Measurements from ENCODE around the gene SIVA1. TPM values are rescaled to one million over a fixed set of nuclear protein-coding genes. Genes with fewer than 3 reads are reported as not detected.

Gene SIVA1
- total RNA-seq, 2 donors from 2014 or later, result 111 to 130 TPM

DNA sequence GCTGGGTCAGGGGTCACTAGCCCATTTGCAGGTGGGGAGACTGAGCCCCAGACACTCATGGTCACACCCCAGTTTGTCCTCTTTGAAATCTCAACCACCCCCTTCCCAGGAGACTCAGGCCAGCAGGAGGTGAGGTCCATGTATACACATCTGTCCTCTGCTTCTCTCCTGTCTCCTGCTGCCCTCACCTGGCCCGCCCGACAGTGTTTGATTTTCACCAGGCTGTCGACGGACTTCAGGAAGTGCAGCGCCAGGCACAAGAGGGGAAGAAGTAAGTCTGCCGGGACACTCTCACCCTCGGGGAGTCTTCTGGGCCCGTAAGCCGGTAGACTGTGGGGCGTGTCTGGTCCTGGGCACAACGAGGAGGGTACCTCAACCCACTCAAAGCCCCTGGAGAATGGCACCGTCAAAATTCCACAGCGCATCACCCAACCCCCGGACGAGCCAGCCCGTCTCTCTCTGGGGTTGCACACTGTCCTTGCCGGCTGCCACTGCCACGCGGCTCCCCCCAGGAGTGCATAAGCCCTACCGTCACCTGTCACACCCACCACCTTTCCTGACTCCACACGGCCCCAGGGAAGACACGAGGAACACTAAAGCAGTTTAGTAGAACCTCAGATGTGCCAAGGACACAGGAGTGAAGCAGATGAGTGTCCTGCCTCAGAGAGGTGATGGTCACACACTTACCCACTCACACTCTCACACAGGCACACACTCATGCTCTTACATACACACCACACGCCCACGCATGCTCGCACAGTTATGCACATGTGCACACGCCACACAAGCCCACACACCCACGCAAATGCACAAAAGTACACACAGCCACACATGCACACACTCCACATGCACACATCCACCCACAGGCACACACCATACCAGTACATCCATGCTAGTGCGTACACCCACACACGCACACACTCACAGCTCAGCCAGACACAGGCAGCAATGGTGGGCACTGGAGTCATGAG, 13.1 kb upstream of the SIVA1 start:
- no peak for TF ChIP-seq POLR2A (IDR thresholded peaks at IDR 0.05)
- TF ChIP-seq, protein P1, sequence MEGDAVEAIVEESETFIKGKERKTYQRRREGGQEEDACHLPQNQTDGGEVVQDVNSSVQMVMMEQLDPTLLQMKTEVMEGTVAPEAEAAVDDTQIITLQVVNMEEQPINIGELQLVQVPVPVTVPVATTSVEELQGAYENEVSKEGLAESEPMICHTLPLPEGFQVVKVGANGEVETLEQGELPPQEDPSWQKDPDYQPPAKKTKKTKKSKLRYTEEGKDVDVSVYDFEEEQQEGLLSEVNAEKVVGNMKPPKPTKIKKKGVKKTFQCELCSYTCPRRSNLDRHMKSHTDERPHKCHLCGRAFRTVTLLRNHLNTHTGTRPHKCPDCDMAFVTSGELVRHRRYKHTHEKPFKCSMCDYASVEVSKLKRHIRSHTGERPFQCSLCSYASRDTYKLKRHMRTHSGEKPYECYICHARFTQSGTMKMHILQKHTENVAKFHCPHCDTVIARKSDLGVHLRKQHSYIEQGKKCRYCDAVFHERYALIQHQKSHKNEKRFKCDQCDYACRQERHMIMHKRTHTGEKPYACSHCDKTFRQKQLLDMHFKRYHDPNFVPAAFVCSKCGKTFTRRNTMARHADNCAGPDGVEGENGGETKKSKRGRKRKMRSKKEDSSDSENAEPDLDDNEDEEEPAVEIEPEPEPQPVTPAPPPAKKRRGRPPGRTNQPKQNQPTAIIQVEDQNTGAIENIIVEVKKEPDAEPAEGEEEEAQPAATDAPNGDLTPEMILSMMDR (IDR thresholded peaks at IDR 0.05), result no peak
- Histone ChIP-seq H3K9me3 (no peaks in the 10 kb centered on the region), H3K36me3 (replicated peaks in 1 of 2; ENCODE audit: insufficient read depth in 1 of 2, low read depth in 2 of 2) (no peaks in the 10 kb centered on the region), H3K27me3 (no peaks in the 10 kb centered on the region), H3K4me1 (peaks cover 6% of the 10 kb centered on the region), H3K27ac (no peak overlapping the region), H3K4me3 (no peak overlapping the region)
- DNase-seq, result no peak
- ATAC-seq, result no peak
- WGBS, 2 donors, result 88 to 91% methylated on average over 22 to 29 of the region's 29 CpGs
- intact Hi-C loops (cut with DNase I), result no loop called here

DNA sequence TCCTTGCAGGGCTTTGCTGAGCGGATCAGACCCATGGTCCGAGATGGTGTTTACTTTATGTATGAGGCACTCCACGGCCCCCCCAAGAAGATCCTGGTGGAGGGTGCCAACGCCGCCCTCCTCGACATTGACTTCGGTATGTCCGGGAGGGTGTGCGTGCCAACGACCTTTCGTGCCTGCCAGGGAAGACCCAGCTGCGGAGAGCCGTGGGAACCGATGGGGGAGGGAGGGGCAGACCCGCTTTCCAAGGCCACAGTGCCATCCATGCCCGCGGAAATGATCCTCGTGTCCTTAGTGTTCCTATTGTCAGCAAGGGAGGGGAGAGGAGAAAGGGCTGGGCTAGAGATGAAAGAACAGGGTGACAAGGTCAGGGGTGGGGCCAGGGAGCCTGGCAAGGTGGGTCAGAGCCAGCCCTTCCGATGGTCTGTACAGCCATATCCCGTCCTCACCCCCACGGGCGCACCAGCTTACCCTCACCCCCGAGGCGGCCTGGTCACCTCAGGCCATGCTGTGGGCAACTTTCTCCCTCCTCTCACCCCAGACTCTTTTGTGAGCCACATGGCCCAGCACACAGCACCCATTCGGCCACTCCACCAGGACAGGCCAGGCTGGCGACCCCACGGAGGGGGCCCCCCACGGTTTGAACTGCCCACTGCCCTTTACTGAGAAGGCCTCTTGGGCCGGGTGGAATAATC, 11.7 kb upstream of the SIVA1 start:
- 91% methylated on average over 26 to 29 of the region's 29 CpGs for WGBS, 2 donors
- Histone ChIP-seq H3K9me3 (no peaks in the 10 kb centered on the region), H3K4me3 (no peak overlapping the region), H3K27me3 (no peaks in the 10 kb centered on the region), H3K27ac (no peak overlapping the region), H3K36me3 (replicated peaks in 1 of 2; ENCODE audit: insufficient read depth in 1 of 2, low read depth in 2 of 2) (no peaks in the 10 kb centered on the region), H3K4me1 (peaks cover 3% of the 10 kb centered on the region)
- ATAC-seq (no peak), DNase-seq (no peak)
- TF ChIP-seq POLR2A (IDR thresholded peaks at IDR 0.05), result no peak
- TF ChIP-seq, protein P1 (IDR thresholded peaks at IDR 0.05), result no peak
- intact Hi-C loops (cut with DNase I), result no loop called here

DNA sequence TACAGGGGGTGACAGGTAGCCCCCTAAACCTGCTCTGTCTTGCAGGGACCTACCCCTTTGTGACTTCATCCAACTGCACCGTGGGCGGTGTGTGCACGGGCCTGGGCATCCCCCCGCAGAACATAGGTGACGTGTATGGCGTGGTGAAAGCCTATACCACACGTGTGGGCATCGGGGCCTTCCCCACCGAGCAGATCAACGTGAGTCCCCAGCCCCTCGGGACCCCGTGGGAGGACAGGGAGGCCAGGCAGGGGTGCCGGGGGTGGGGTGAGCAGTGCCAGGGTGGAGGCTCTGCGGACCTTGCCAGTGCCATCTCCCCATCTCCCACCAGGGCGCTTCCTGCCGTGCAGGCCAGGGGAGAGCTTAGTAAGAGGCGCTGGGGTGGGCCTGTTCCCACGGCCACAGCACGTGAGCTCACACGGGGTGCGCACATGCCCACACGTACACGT, 11.1 kb upstream of the SIVA1 start:
- intact Hi-C loops (cut with DNase I), result no loop called here
- ATAC-seq (no peak), DNase-seq (no peak)
- H3K27me3 ChIP-seq, result no peaks in the 10 kb centered on the region
- no peaks in the 10 kb centered on the region for H3K9me3 ChIP-seq
- WGBS, 2 donors, result 87 to 100% methylated on average over 3 to 22 of the region's 23 CpGs
- TF ChIP-seq, protein P1 (IDR thresholded peaks at IDR 0.05), result no peak
- no peak for TF ChIP-seq POLR2A (IDR thresholded peaks at IDR 0.05)
- no peak overlapping the region for H3K27ac ChIP-seq
- H3K4me3 ChIP-seq, result no peak overlapping the region
- no peaks in the 10 kb centered on the region for H3K36me3 ChIP-seq (replicated peaks in 1 of 2; ENCODE audit: insufficient read depth in 1 of 2, low read depth in 2 of 2)
- peaks cover 9% of the 10 kb centered on the region for H3K4me1 ChIP-seq

DNA sequence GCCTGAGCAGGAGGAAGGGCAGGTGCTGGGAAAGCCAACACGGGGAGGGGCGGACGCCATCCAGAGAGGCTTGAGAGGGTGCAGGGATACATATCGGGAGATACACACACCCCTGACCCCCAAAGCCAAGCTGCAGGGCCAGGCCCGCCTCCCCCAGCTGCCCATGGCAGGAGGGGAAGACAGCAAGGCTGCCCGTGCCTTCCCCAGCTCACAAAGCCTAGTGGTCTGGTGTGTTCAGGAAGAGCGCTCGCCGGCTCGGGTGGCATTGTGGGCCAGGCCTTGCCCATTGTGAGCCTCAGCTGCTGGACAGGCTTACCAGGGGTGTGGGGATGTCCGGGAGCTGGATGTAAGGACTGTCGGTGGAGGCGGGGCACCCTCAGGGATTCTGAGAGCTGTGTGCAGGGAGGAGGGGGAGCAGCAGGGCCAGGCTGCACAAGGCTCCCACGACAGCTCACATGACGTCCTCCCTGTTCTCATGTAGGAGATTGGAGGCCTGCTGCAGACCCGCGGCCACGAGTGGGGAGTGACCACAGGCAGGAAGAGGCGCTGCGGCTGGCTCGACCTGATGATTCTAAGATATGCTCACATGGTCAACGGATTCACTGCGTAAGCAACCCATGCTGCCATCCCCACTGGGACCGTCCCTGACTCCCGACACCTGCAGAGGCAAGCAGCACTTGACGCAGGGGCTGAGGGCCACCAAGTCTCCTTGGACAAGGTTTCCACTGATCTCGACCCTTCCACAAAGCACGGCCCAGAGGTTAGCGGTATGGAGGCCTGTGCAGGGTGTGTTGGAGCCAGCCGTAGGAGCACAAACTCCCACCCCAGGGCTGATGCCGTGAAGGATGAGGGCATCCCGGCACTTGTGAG, 10.1 kb upstream of the SIVA1 start:
- no peaks in the 10 kb centered on the region for H3K27me3 ChIP-seq
- DNase-seq, result no peak
- H3K36me3 ChIP-seq (replicated peaks in 1 of 2; ENCODE audit: insufficient read depth in 1 of 2, low read depth in 2 of 2), result no peaks in the 10 kb centered on the region
- no peak overlapping the region for H3K4me3 ChIP-seq
- no peak overlapping the region for H3K27ac ChIP-seq
- H3K4me1 ChIP-seq, result peaks cover 16% of the 10 kb centered on the region
- no peak for TF ChIP-seq POLR2A (IDR thresholded peaks at IDR 0.05)
- H3K9me3 ChIP-seq, result no peaks in the 10 kb centered on the region
- intact Hi-C loops (cut with DNase I), result no loop called here
- 93 to 95% methylated on average over 15 to 31 of the region's 32 CpGs for WGBS, 2 donors
- ATAC-seq, result no peak
